HG02763 (cell line): ENCODE measurements around the gene MAPK8IP2.
"Not testable (repeated sequence)": the region's sequence is repeated elsewhere in the genome, so short reads cannot be mapped to it uniquely, and the experiment has no call there.

ENCODE experiments used
- ATAC-seq: cut with Tn5 transposase; IDR thresholded peaks from one replicate; pipeline ENCODE4 v1.9.1; 2021; ENCODE audit warnings: mild to moderate bottlenecking, moderate library complexity; ENCODE audit not compliant: unreplicated experiment

Gene MAPK8IP2

DNA sequence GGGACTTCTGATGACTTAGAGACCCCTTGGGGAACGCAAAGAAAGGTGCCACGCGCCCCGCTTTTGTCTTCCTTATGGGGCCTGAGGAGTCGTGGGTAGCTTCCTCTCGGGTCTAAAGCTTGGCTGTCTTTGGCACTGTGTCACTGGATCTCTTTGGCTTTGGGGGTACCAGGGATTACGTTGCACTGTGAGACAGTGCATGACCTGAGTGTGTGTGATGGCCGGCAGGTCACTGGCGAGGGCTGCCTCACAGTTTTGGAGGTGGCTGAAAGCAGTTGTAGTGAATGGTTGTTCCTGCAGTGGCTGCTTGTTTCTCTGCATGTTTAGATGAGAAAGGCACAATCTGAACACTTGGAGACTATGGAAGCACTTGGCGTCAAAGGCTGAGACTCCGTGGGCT lies 33.2 kb downstream of the MAPK8IP2 start:
- ATAC-seq, result no peak

DNA sequence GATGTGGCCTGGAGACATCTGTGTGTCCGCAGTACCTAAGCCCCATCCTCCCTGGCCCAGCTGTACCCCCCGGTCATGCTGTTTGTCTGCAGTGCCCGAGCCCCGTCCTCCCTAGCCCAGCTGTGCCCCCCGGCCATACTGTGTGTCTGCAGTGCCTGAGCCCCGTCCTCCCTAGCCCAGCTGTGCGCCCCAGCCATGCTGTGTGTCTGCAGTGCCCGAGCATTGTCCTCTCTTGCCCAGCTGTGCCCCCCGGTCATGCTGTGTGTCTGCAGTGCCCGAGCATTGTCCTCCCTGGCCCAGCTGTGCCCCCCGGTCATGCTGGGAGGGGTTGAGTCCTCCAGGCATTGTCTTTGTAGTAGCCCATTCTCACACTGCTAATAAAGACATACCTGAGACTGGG lies 35.0 kb downstream of the MAPK8IP2 start:
- ATAC-seq, result no peak

DNA sequence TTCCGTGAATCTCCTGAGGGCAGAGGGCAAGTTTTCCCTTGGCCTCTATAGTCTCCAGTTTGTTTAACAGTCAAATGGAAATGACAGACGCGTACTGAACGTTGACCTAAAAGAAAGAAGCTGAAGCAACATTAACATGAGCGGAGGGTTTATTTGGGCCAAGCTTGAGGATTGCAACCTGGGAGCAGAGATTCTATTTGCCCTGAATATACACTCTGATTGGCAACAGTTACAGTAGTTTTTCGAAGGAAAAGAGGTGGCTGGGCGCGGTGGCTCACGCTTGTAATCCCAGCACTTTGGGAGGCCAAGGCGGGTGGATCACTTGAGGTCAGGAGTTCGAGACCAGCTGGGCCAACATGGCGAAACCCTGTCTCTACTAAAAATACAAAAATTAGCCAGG lies 39.7 kb downstream of the MAPK8IP2 start:
- not testable (repeated sequence) for ATAC-seq

DNA sequence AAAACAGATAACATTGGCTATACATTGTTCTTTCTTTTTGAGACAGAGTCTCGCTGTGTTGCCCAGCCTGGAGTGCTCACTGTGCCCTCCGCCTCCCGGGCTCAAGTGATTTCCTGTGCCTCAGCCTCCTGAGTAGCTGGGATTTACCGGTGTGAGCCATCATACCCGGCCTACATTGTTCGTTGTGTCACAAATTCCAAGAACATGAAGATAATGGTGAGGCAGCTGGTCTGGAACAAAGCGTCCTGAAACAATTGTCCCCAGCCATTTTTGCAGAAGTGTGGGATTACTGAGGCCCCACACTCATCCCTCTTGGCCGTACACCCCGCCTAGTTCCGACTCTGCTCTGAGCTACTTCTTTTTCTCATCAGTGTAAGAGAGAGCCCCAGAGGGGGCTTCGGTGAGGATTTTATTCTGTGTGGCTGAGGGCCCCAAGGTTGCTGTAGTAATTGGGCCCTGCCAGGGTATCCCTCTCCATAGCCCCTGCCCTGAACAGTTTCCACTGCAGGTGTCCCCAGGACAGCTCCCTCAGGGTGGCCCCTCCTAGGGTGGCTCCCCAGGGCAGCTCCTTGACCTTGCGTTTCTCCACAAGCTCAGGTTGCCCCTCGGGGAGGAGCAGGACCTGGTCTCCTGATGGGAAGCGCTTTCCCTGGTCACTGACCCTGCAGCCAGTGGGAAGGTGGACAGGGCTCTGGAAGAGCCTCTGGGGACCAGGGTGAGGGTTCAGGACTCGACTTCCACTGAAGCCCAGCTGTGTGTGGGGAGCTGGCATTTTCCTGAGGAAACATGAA lies 40.5 kb downstream of the MAPK8IP2 start:
- ATAC-seq, result no peak

DNA sequence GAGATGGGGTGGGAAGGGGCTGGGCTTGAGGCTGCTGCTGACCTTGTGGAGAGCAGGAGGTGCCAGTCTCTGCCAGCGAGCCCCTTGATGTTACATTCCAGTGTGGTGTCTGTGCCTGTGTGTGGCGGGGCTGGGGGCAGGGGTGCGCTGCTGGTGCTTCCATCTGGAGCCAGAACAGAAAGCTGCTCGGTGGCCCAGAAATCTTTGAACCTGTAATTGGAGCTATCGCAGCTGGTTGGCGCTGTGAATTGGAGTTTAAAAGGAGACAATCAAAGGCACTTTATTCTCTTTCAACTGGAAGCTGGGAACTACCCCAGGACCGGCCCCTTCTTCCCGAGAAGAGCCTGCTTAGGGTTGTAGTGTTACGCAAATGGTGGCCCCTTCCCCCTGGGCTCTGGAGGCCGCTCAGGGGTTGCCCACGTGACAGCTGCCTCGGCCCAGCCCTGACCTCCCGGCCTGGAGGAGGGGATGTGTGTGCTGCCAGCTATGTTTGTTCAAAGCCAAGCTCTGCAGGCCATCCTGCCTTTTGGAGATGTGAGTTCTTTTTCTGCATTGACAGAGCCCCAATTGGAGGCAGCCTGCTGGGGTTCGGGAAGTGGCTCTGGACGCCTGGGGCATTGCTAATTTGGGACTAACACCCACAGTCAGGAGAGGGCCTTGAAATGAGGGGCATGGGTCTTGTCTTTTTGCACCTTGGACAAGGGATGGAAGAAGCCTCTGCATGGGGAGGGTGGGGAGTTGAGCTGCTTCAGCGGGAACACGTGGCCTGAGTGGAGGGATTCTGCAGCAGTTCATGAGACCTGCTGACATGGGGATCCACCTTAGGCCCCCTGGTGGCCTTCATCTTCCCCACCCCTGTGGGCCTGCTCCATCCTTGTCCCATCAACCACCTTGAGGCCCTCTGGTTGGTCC lies 41.4 kb downstream of the MAPK8IP2 start:
- no peak for ATAC-seq

DNA sequence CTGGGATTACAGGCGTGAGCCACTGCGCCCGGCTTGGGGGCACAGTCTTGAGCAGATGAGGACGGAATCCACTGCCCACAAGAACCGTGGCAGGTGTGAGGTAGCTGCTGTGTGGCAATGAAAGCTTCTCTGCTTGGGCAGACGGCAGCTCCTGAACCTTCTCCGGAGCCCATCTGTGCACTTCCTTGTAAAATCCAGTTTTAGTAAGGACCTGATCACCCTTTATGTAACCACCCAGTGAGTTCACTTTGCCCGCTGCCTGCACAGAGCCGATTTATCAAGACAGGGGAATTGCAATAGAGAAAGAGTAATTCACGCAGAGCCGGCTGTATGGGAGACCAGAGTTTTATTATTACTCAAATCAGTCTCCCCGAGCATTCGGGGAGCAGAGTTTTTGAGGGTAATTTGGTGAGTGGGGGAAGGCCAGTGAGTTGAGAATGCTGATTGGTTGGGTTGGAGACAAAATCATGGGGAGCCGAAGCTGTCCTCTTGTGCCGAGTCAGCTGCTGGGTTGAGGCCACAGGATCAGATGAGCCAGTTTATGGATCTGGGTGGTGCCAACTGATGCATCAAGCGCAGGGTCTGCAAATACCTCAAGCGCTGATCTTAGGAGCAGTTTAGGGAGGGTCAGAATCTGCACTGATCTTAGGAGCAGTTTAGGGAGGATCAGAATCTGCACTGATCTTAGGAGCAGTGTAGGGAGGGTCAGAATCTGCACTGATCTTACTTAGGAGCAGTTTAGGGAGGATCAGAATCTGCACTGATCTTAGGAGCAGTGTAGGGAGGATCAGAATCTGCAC lies 42.6 kb downstream of the MAPK8IP2 start:
- not testable (repeated sequence) for ATAC-seq

DNA sequence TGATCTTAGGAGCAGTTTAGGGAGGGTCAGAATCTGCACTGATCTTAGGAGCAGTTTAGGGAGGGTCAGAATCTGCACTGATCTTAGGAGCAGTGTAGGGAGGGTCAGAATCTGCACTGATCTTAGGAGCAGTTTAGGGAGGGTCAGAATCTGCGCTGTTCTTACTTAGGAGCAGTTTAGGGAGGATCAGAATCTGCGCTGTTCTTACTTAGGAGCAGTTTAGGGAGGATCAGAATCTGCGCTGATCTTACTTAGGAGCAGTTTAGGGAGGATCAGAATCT lies 43.2 kb downstream of the MAPK8IP2 start:
- ATAC-seq, result not testable (repeated sequence)

DNA sequence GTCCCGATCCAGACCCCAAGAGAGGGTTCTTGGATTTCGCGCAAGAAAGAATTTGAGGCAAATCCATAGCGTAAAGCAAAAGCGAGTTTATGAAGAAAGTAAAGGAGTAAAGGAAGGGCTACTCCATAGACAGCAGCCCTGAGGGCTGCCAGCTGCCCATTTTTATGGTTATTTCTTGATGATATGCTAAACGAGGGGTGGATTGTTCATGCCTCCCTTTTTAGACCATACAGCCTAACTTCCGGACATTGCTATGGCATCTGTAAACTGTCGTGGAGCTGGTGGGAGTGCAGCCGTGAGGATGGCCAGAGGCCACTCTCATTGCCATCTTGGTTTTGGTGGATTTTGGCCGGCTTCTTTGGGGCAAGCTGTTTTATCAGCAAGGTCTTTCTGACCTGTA lies 52.7 kb downstream of the MAPK8IP2 start:
- no peak for ATAC-seq

DNA sequence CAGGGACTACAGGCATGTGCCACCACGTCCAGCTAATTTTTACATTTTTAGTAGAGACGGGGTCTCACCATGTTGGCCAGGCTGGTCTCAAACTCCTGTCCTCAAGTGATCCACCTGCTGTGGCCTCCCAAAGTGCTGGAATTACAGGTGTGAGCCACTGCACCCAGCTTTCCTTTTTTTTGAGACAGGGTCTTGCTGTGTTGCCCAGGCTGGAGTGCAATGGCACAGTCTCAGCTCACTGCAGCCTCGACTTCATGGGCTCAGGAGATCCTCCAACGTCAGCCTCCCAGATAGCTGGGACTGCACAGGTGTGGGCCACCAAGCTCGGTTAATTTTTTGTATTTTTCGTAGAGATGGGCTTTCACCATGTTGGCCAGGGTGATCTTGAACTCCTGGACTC lies 54.1 kb downstream of the MAPK8IP2 start:
- not testable (repeated sequence) for ATAC-seq

DNA sequence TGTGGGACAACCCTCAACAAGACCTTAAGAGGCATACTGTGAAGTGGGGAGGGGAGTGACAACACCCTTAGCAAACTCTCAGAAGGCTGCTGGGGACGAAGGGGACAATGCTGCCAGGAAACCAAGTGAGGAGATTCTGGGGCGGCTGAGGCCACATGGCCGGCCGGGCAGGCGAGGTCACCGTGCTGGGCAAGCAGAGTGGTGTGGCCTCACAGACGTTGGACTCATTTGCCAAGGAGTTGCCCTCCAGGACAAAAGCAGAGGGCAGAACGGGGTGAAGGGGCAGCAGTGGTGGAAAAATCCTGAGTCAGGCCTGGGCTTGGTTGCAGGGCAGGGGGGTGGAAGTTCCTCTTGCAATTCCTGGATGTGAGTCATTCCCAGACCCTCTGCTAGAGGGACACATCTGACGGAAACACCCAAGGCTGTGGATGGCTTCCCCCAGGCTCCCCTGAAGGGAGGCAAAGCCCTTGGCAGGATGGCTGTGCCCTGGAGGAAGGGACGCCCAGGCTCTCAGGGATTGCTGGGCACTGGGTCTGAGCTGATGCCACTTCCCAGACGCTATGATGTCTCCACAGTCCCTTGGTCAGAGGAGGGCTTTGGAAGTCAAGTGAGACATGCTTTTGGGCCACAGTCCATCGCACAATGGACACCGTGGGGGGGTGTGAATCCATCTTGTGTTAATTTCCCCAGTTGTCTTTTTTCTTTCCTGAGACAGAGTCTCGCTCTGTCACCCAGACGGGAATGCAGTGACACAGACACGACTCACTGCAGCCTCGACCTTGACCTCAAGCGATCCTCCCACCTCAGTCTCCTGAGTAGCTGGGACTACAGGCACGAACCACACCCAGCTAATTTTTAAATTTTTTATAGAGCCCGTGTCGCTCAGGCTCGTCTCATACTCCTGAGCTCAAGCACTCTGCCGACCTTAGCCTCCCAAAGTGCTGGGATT lies 55.8 kb downstream of the MAPK8IP2 start:
- ATAC-seq, result no peak

DNA sequence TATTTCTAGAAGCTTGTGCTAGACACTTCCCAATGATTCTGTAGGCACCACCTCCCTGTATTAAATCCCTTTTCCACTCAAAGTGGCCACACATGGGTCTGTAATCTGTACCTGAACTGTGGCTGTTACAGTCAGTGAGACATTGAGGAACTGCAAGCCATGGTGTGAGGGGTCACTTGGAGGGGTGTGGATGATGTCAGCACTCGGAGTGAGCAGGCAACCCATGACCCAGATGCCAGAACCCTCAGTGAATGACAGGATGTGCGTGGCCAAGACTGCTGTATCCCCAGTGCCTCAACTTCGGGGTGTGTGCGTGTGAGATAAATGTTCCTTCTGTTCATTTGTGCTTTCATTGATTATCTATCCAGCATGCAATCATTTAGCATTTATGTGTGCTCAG lies 57.3 kb downstream of the MAPK8IP2 start:
- ATAC-seq, result no peak

DNA sequence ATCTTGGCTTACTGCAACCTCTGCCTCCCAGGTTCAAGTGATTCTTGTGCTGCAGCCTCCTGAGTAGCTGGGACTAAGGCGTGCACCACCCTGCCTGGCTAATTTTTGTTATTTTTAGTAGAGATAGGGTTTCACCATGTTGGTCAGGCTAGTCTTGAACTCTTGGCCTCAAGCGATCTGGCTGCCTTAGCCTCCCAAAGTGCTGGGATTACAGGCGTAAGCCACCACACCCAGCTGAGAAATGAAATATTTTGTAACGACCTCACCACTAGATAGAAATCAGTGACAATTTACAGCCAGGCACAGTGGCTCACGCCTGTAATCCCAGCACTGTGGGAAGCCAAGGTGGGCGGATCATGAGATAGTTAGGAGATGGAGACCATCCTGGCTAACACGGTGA lies 59.1 kb downstream of the MAPK8IP2 start:
- ATAC-seq, result not testable (repeated sequence)

DNA sequence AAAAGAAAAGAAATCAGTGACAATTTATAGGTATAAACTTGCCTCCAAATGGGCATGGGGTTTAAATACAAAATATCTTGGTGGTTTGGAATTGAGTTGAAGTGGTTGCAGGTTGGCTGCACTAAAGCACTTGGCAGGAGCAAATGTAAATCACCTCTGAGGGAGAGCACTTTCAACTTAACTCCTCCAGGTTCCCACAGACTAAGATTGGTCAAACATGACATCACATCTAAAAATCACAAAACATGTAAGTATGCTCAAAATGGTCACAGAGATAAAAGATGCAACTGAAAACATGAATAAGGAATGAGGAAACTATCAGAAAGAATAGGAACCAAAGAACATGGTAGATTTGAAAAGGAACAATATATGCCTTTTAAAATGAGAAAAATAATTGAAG lies 59.7 kb downstream of the MAPK8IP2 start:
- ATAC-seq, result no peak
